GM18873 (cell line): ENCODE measurements around the gene MTMR3.
"Not testable (repeated sequence)": the region's sequence is repeated elsewhere in the genome, so short reads cannot be mapped to it uniquely, and the experiment has no call there.

Experiments
- ATAC-seq: cut with Tn5 transposase; IDR thresholded peaks from one replicate; pipeline ENCODE4 v1.9.1; 2021; ENCODE audit warnings: mild to moderate bottlenecking, moderate library complexity, moderate number of reproducible peaks; ENCODE audit not compliant: unreplicated experiment, low FRiP score

MTMR3 gene

DNA sequence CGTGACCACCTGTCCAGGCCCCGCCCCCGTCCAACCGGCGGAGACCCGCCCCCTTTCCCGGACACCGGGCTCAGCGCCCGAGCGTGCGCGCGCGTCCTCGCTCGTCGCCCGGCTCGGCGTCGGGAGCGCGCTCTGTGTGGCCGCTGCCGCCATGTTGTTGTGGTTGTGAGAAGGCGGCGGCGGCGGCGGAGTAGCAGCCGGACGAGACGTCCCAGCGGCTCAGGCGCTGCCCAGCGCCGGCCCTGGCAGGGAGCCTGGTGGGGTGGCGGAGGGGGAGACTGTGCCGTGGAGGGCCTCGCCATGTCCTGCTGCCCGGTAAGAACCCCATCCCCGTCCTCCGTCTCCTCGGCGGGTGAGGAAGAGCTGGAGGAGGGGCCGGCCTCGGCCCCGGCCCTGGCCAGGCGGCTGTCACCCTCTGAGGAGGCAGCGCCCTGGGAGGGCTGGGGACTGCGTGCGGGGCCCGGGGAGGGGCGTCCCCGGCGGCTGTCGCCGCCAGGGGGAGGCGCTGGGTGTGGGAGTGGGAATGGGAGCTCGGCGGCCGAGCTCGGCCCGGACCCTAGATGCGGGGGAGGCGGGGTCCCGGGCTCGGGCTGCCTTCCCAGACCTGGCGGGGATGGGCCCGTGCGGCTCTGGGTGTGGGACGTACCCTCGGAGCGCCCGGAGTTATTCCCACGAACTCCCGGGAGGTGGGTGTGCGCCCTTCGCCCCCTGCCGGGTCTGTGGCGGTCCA, at the start of gene MTMR3:
Gene MTMR3, plus strand, starts transcription at position 130 of the 730 bp plus-strand sequence. CDS start 87,886 bp downstream, outside the sequence.
- ATAC-seq = peak; percentile 41

DNA sequence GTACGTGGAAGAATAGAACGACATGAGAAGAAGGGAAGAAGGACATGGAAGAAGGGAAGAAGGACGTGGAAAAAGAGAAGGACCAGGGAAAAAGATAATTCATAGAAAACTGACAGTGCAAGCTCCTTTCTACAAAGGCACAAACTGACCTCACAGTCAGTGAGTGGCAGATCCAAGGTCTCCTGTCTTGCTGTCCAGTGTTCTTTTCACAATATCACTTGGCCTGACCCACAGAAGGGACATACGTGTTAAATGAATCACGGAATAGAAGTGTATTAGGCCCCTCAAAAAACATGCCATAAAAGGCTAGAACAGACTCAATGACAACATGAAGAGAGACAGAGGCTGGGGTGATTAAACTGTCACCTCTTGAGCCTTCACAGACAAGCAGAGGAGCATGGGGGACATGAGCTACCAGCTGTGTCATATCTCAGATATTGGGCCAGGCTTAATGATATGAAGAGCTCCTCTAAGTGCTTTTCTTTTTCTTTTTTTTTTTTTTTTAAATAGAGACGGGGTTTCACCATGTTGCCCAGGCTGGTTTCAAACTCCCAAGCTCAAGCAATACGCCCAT, 49.5 kb upstream of the MTMR3 start:
- no peak for ATAC-seq

DNA sequence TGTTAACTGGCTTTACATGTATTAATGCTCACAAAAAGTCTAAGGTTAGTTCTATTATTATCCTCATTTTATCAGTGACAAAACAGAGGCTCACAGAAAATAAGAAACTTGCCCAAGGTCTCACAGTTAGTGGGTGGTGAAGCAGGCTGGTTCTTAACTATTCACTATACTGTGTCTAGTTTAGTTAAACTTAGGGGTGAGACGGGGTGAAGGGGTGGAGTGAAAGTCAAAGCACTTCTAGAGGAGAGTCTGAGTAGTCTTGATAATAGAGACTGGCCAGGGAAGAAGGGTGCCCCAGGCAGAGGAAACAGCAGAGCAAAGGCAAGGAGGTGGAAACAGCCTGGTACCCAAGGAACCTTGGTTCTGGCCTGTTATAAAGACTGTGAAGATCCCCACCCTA, 48.9 kb upstream of the MTMR3 start:
- no peak for ATAC-seq

GRCh38 chr22:29836791-29837370, 46.1 kb upstream of the MTMR3 start:
- not testable (repeated sequence) for ATAC-seq

DNA sequence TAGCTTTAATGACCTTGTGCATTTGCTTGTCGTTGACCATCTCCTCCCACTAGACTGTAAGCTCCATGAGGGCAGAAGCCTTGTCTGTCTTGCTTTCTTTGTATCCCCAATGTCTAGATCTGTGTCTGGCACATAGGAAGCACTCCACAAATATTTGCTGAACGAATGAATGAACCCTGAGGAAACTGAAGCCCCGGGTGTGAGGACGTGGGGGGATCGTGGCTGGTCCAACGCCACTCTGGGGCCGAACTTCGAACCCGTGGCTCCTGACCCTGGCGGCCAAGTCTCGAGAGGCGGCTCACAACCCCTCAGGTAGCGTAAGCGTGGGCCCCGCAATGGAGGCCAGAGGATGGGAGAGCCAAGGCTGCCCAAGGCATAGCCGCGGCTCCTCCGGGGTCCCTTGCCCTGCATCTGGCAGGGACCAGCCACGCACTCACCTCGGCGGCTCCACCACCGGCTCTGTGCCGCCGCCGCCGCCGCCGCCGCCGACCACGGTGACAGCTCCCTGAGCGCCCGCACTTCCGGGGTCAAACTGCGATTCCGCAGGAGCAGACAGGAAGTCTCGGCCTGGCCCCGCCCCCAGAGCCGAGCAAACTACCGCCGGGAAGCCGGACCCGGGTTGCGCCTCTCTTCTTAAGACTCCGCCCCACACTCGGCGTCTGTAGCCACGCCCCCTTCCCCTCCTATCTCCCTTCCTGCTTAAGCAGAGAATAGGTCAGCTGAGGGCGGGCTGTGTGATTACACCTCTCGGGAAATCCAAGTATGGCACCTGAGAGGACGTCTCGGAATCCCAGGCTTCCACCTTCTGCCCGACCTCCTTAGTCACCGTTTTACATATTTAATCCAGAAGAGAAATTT, 45.0 kb upstream of the MTMR3 start, which contains the start of gene ASCC2:
Gene ASCC2, minus strand, starts transcription at position 534 of the 858 bp plus-strand sequence. CDS start 5,949 bp downstream, outside the sequence.
- peak; percentile 78 for ATAC-seq

GRCh38 chr22:29838599-29838956, 44.4 kb upstream of the MTMR3 start:
- no peak for ATAC-seq

GRCh38 chr22:29839039-29839438, 43.9 kb upstream of the MTMR3 start:
- no peak for ATAC-seq

DNA sequence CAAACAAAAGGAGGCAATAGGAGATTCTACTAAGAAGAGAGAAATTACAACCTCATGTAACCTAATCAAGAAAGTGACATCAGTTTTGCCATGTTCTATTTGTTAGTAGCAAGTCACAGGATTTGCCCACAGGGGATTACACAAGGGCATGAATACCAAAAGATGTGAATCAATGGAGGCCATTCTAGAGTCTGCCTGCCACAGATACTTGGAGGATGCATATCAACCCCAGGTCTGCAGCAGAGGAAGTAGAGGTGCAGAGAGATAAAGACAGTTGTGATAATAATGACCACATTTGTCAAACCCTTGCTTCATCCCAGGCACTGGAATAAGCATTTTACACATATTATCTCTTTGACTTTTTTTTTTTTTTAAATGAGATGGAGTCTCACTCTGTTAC, 42.5 kb upstream of the MTMR3 start:
- ATAC-seq = no peak

DNA sequence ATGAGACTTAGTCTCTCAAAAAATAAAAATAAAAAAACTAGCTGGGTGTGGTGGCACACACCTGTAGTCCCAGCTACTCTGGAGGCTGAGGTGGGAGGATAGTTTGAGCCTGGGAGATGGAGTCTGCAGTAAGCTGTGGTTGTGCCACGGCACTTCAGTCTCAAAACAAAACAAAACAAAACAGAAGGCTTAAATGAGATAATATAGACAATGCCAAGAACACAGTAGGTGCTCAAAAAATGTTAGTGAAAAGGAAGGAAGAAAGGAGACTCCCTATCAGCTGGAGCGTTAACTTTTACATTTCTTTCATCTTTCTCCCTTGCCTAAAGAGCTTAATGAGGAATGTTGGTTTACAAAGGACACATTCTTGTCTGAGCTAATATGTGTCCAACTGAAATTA, 40.8 kb upstream of the MTMR3 start:
- no peak for ATAC-seq

DNA sequence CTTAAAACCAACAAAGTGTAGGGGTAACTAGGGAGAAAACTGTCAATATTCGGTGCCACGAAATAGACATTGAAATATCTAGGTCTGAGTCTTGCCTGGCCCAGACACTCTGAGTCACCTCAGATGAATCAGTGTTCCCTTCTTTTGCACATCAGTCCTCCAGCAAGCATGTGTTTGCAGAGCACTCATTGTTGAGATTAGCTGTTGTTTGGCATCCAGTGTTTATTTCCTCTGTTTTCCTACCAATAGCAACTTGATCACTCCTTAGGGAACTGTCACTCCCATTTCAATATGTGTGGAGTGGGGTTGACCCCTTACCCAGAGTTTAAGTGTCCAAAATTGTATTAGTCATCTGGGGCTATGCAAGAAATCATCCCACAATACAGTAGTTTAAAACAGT, 40.2 kb upstream of the MTMR3 start:
- no peak for ATAC-seq

- ATAC-seq = no peak
These were observed 36.7 kb upstream of the MTMR3 start for GRCh38 chr22:29846290-29846689.

DNA sequence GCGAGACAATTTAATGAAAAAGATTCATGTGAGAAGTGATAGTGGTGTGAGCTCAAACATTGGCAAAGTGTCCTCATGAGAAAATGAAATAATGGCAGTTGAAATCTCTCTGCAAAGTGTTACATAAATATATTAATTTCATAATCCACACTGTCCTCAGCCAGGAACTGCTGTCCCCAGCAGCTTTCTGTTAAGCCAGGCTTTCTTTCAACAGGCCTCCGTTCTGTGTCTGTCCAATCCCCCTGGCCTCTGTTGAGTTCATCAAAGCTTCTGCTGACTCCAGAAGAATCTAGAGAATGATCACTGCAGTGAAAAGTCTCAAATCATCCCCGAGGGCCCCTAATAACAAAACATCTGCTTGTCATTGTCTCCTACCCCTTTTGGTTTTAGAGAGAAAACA, 34.9 kb upstream of the MTMR3 start:
- no peak for ATAC-seq

- no peak for ATAC-seq
These were observed 28.5 kb upstream of the MTMR3 start for GRCh38 chr22:29854432-29854831.

DNA sequence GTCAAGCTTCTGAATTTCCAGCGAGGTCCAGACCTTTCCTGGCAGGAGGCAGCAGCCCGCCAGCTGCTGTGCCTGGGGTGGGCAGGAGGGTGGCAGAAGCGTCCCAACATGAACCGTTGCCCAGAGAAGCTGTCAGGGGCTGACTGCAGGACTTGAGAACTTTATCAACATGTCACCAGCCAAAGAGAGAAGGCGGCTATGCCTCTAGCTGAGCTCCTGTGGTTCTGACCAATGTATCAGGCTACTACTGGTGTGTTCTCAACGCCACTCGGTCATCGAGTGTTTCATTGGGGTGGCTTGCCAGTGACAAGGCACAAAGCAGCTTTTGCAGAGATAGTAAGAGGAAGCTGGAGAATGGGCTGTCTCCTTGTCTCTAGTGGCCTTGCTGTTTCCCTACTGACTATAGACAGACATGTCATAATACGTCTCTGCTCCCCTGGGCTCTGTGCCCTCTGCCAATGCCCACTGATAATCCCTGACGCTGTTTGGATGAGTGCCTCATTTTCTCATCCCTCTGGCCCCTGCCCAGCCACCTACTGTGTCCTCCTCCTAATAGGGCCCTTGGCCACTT, 27.3 kb upstream of the MTMR3 start:
- no peak for ATAC-seq

DNA sequence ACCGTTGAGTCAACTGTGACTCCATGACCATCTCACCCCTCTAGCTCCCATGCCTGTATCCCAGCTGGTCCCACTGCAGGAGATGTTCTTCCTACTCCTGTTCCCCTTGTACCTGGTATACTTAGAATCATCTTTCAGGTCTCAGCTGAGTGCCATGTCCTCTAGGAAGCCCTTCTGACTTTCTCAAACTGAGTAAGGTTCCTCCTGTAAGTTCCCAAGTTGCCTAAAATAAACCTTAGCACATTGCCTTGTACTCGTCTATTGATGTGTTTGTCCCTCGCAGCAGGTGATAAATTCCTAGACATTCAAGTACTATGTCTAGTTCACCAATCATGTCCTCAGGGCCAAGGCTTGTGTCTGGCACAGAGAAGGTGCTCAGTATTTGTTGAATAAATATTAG, 26.5 kb upstream of the MTMR3 start:
- ATAC-seq = no peak

GRCh38 chr22:29859030-29859429, 23.9 kb upstream of the MTMR3 start:
- not testable (repeated sequence) for ATAC-seq

DNA sequence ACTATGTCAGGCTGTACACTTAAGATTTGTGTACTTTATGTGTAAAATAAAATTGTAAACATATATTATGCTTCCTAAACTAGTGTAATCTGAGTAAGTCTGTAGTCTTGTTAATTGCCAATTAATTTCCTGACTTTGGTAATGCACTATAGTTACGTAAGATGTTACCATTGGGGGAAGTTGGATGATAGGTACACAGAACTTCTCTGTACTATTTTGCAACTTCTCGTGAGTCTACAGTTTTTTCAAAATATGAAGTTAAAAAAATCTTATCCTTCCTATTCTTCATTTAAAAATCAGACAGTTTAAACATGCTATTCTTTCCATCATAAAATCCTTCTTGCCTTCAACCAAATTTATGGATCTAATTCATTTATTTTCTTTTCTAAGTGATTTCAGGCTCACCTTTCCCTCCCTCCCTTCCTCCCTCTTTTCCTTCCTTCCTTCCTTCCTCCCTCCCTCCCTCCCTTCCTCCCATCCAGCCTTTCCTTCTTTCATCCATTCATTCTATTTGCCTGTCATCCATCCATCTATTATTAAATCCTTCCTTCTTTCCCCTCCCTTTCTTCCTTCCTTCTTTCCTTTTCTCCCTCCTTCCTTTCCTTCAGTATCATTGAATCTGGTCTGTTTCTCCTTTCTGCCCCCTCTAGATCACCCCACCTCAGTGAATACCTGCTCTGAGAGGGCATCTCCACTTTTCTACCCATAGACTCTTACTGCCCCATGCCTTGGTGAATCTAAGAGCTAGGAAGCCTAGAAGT, 22.8 kb upstream of the MTMR3 start:
- no peak for ATAC-seq

DNA sequence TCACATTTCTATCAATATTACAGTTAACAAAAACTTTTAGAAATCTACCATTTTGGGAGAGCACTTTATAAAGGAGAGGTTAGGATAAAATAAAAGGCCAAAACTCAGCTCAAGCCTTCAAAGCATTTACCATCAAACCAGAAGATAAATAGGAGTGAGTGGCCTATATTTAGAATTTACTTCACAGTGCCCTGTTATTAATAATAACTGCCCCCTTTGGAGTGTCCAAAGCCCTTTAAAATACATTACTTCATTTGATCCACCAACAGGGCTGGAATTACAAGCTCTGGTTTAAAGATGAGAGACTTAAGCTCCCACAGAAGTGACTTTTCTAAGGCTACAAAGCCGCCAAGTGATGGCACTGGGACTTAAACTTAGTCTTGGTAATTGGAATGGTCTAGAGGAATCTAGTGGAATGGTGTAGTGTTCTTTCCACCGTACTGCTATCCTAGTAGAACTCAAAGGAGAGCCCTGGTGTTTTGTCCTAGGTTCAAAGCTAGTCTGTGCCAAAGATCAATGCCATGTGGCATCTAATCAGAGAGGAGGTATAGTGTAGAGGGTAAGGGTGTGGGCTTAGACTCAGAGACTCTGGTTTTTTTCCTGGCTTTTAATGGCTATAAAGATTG, 21.2 kb upstream of the MTMR3 start:
- ATAC-seq = no peak

DNA sequence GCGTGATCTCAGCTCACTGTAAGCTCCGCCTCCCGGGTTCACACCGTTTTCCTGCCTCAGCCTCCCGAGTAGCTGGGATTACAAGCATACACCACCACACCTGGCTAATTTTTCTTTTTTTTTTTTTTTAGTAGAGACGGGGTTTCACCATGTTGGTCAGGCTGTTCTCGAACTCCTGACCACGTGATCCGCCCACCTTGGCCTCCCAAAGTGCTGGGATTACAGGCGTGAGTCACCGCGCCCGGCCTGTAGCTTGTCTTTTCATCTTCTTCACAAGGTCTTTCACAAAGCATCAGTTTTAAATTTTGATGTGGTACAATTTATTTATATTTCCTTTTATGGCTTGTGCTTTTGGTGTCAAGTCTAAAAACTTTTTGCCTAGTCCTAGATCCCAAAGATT, 17.4 kb upstream of the MTMR3 start:
- ATAC-seq = not testable (repeated sequence)
